MCF 10A (cell line): ENCODE measurements around the gene B3GALT2. TPM values are rescaled to one million over a fixed set of nuclear protein-coding genes. Genes with fewer than 3 reads are reported as not detected.
"Not testable (repeated sequence)": the region's sequence is repeated elsewhere in the genome, so short reads cannot be mapped to it uniquely, and the experiment has no call there.

Experiments
- Bru-seq: library from RNA; stranded (reverse); fragments of 400-500 nt; gene quantifications from one replicate; lab custom pipeline; 2021; lab: Mats Ljungman, UMichigan
- BruChase-seq, 2 experiments: library from RNA; stranded (reverse); fragments of 400-500 nt; gene quantifications; one replicate each; lab custom pipeline; 2021; lab: Mats Ljungman, UMichigan
- BruUV-seq: library from RNA; stranded (reverse); fragments of 400-500 nt; replicated peaks from 2 replicates; lab custom pipeline; 2021; lab: Mats Ljungman, UMichigan
- CTCF ChIA-PET: fragments of 300-600 bp; sonication (Branson Sonifier 250); formaldehyde crosslinking; extraction: SDS; loops from one replicate; lab custom pipeline; 2021; ENCODE audit warnings: antibody characterized with exemption, inconsistent platforms; lab: Yijun Ruan, JAX
- POLR2A ChIA-PET: fragments of 300-600, 350-650 bp; sonication (Branson Sonifier 250); formaldehyde crosslinking; extraction: SDS; loops from one replicate; lab custom pipeline; 2020; ENCODE audit warnings: antibody characterized with exemption, inconsistent platforms; lab: Yijun Ruan, JAX
- DNase-seq: peaks from one replicate; pipeline ENCODE4 v3.0.0-alpha.2; 2018; ENCODE audit not compliant: unreplicated experiment
- H3K27ac Mint-ChIP-seq: one replicate; pipeline ENCODE4 v1.8.0; 2022; ENCODE audit warnings: mild to moderate bottlenecking, low read depth, mixed read lengths; ENCODE audit not compliant: unreplicated experiment
- H3K27me3 Mint-ChIP-seq: one replicate; pipeline ENCODE4 v1.8.0; 2022; ENCODE audit warnings: mixed read lengths; ENCODE audit not compliant: insufficient read depth, unreplicated experiment
- H3K36me3 Mint-ChIP-seq: one replicate; pipeline ENCODE4 v1.8.0; 2022; ENCODE audit warnings: mild to moderate bottlenecking, moderate library complexity, mixed read lengths; ENCODE audit not compliant: insufficient read depth, unreplicated experiment
- H3K4me1 Mint-ChIP-seq: one replicate; pipeline ENCODE4 v1.8.0; 2022; ENCODE audit warnings: mixed read lengths; ENCODE audit not compliant: insufficient read depth, unreplicated experiment
- H3K4me3 Mint-ChIP-seq: one replicate; pipeline ENCODE4 v1.8.0; 2022; ENCODE audit warnings: mild to moderate bottlenecking, moderate library complexity, mixed read lengths; ENCODE audit not compliant: unreplicated experiment
- H3K9me3 Mint-ChIP-seq: one replicate; pipeline ENCODE4 v1.8.0; 2022; ENCODE audit warnings: mixed read lengths; ENCODE audit not compliant: unreplicated experiment
- intact Hi-C: fragments of 100-400 bp; cut with micrococcal nuclease; formaldehyde crosslinking; loops from 2 replicates; pipeline ENCODE4 v1.14.1; 2022
- long read RNA-seq: library from polyadenylated mRNA; stranded (forward); transcript quantifications from one replicate; pipeline ENCODE4 v2.0.0, GENCODE V29; 2022
- total RNA-seq: library from RNA; stranded (reverse); gene quantifications from 2 replicates; pipeline ENCODE4 v1.2.3, GENCODE V29; 2022
- TF ChIP-seq, protein P1 (sequence below): fragments of 200-600 bp; IDR thresholded peaks from one replicate; pipeline ENCODE4 v1.8.0; 2022; ENCODE audit warnings: antibody characterized with exemption, mild to moderate bottlenecking; ENCODE audit not compliant: unreplicated experiment

B3GALT2 gene
- total RNA-seq, result not detected in 2 replicates
- Bru-seq, nascent RNA, result not detected
- not detected for BruChase-seq, experiment 1, labeled RNA remaining after a 6-hour chase
- percentile 13 among the genes with signal in this experiment for BruChase-seq, experiment 2, labeled RNA remaining after a 2-hour chase
- long read RNA-seq, result 0 reads

- Mint-ChIP-seq H3K27me3 (no peaks in the 10 kb centered on the region), H3K4me1 (peaks cover 40% of the 10 kb centered on the region), H3K27ac (no peak within 1 kb of the TSS), H3K36me3 (no peaks in the 10 kb centered on the region), H3K9me3 (no peaks in the 10 kb centered on the region), H3K4me3 (peak within 1 kb of the TSS; percentile 43)
- POLR2A ChIA-PET, result interaction anchor here (0.6 to 1.4 kb wide), 8 partner anchors 28 to 641 kb away, joined by 3 to 4 read pairs (median 3); no protein-coding TSS in a partner anchor
- no TSS peak for BruUV-seq
- DNase-seq, result peak; percentile 39
- CTCF ChIA-PET, result interaction anchor here (0.6 to 2.2 kb wide), 6 partner anchors 59 to 1114 kb away, joined by 3 to 4 read pairs (median 4); partner anchors contain the start of gene CDC73
- TF ChIP-seq, protein P1, sequence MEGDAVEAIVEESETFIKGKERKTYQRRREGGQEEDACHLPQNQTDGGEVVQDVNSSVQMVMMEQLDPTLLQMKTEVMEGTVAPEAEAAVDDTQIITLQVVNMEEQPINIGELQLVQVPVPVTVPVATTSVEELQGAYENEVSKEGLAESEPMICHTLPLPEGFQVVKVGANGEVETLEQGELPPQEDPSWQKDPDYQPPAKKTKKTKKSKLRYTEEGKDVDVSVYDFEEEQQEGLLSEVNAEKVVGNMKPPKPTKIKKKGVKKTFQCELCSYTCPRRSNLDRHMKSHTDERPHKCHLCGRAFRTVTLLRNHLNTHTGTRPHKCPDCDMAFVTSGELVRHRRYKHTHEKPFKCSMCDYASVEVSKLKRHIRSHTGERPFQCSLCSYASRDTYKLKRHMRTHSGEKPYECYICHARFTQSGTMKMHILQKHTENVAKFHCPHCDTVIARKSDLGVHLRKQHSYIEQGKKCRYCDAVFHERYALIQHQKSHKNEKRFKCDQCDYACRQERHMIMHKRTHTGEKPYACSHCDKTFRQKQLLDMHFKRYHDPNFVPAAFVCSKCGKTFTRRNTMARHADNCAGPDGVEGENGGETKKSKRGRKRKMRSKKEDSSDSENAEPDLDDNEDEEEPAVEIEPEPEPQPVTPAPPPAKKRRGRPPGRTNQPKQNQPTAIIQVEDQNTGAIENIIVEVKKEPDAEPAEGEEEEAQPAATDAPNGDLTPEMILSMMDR, result no peak
- intact Hi-C loops, result no loop called here
Observed at GRCh38 chr1:193185901-193186731, at the start of gene B3GALT2. B3GALT2 (minus strand) TSS chr1:193186613; CDS start chr1:193181562, 5,051 bp downstream.

DNA sequence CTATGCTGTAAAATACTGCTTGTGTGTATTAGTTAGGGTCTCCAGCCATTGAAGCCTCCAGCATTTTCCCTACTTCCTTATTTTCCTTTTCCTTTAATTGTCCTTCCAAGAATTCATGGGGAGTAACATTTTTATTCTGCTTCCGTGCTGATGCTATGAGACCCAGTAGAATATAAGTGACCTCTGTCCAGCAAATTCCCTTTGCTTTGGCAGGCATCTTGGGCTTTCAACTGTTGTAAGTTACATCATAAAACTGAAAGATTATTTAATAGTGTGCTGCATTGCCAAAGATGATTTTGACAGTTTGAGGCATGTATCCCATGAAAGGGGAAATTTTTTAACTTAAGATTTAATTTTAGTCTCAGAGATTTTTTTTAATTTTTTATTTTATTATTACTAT lies 48.1 kb upstream of the B3GALT2 start:
- BruUV-seq, result no TSS peak
- ChIA-PET POLR2A (interaction anchor here (1.1 kb wide), 1 partner anchor 15 kb away, joined by 3 read pairs; no protein-coding TSS in a partner anchor), CTCF (interaction anchor here (0.6 kb wide), 1 partner anchor 368 kb away, joined by 4 read pairs; no protein-coding TSS in a partner anchor)
- H3K9me3 Mint-ChIP-seq, result no peaks in the 10 kb centered on the region
- TF ChIP-seq, protein P1, result no peak
- intact Hi-C loops, result no loop called here
- no peaks in the 10 kb centered on the region for H3K27me3 Mint-ChIP-seq
- DNase-seq, result no peak
- no peak overlapping the region for H3K27ac Mint-ChIP-seq
- H3K36me3 Mint-ChIP-seq, result peaks cover 58% of the 10 kb centered on the region
- H3K4me3 Mint-ChIP-seq, result no peak overlapping the region
- no peaks in the 10 kb centered on the region for H3K4me1 Mint-ChIP-seq

DNA sequence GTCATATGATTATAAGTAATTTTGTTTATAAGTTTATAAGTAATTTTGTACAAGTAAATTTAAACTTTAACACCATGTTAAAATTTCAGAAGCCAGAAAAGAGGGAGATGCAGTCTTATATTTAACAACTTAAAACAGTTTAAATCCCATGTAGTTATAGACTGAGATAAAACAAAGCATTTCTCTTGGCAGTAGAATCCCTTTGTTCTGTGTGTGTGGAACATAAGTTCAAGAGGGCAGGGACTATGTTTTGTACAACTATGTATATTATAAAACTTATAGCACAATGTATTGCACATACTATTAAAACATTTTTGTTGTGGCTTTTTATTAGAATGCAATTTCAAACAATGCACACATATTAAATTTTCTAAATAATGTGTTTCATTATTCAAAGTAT lies 44.7 kb upstream of the B3GALT2 start:
- Mint-ChIP-seq H3K4me1 (peaks cover 11% of the 10 kb centered on the region), H3K36me3 (peaks cover 44% of the 10 kb centered on the region)
- H3K9me3 Mint-ChIP-seq, BruUV-seq, DNase-seq, intact Hi-C loops, H3K27ac Mint-ChIP-seq, H3K27me3 Mint-ChIP-seq, H3K4me3 Mint-ChIP-seq: not testable (repeated sequence)
- CTCF ChIA-PET, result interaction anchor here (1.2 kb wide), 1 partner anchor 14 kb away, joined by 3 read pairs; no protein-coding TSS in a partner anchor
- POLR2A ChIA-PET, result interaction anchor here (0.7 to 1.2 kb wide), 2 partner anchors 8 to 385 kb away, joined by 3 read pairs; no protein-coding TSS in a partner anchor

DNA sequence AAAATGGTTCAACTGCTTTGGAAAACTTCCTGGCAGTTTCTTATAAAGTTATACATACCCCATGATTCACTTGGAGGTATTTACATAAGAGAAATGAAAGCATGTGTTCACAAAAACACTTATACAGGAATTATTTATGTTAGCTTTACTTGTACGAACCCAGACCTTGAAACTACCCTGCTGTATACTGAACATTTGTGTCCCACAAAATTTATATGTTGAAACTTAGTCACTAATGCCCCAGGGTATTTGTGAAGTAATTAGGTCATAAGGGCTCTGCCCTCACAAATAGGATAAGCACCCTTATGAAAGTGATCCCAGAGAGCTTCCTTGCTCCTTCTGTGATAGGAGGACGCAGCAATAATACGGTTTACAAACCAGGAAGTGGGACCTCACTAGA lies 42.7 kb upstream of the B3GALT2 start:
- intact Hi-C loops, result no loop called here
- H3K4me3 Mint-ChIP-seq, result no peak overlapping the region
- H3K27ac Mint-ChIP-seq, result no peak overlapping the region
- H3K9me3 Mint-ChIP-seq, result no peaks in the 10 kb centered on the region
- TF ChIP-seq, protein P1, result no peak
- POLR2A ChIA-PET, result interaction anchor here (0.7 to 0.8 kb wide), 3 partner anchors 13 to 25 kb away, joined by 3 read pairs; no protein-coding TSS in a partner anchor
- CTCF ChIA-PET, result interaction anchor here (0.5 kb wide), 1 partner anchor 526 kb away, joined by 3 read pairs; no protein-coding TSS in a partner anchor
- H3K4me1 Mint-ChIP-seq, result peaks cover 11% of the 10 kb centered on the region
- peaks cover 41% of the 10 kb centered on the region for H3K36me3 Mint-ChIP-seq
- peak; percentile 50 for DNase-seq
- BruUV-seq, result no TSS peak
- H3K27me3 Mint-ChIP-seq, result no peaks in the 10 kb centered on the region
